ENCODE results near the gene CLEC16A. TPM values are rescaled to one million over a fixed set of nuclear protein-coding genes. Genes with fewer than 3 reads are reported as not detected.
"Not testable (repeated sequence)": the region's sequence is repeated elsewhere in the genome, so short reads cannot be mapped to it uniquely, and the experiment has no call there.

CLEC16A gene
- total RNA-seq, 1 donor from 2014 or later, result 7.8 TPM

DNA sequence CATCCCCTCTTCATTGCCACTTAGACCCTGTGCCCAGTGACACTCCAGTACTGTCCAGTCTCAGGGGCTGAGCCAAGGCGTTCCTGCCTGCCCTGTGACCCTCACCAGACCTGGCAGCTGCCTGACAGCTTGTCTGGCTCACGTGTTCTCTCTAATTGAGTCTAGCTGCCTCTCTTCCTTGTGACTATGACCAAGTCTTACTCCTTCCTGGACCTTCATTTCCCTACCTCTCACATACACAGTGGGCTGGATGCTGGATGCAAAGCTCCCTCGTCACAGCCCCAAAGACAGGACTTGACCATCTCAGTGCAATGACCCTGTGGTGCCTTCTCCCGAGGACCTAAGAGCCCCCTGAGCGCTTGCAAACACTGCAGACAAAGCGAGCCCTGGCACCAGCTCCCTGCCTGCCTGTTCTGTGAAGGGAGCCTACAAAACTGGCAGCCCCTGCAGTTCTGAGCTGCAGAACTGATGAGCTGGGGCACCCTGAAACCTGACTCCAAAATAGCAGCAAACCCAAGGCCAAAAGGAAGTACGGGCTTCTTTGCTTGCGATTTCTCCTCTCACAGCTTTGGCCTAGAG lies 3.8 kb upstream of the CLEC16A start:
- H3K4me1 ChIP-seq, result peaks cover 18% of the 10 kb centered on the region
- TF ChIP-seq EZH2 (IDR thresholded peaks at IDR 0.05), result no peak
- TF ChIP-seq EZH2phosphoT487 (IDR thresholded peaks at IDR 0.05), result no peak
- TF ChIP-seq, protein P1, sequence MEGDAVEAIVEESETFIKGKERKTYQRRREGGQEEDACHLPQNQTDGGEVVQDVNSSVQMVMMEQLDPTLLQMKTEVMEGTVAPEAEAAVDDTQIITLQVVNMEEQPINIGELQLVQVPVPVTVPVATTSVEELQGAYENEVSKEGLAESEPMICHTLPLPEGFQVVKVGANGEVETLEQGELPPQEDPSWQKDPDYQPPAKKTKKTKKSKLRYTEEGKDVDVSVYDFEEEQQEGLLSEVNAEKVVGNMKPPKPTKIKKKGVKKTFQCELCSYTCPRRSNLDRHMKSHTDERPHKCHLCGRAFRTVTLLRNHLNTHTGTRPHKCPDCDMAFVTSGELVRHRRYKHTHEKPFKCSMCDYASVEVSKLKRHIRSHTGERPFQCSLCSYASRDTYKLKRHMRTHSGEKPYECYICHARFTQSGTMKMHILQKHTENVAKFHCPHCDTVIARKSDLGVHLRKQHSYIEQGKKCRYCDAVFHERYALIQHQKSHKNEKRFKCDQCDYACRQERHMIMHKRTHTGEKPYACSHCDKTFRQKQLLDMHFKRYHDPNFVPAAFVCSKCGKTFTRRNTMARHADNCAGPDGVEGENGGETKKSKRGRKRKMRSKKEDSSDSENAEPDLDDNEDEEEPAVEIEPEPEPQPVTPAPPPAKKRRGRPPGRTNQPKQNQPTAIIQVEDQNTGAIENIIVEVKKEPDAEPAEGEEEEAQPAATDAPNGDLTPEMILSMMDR (IDR thresholded peaks at IDR 0.05), result no peak

DNA sequence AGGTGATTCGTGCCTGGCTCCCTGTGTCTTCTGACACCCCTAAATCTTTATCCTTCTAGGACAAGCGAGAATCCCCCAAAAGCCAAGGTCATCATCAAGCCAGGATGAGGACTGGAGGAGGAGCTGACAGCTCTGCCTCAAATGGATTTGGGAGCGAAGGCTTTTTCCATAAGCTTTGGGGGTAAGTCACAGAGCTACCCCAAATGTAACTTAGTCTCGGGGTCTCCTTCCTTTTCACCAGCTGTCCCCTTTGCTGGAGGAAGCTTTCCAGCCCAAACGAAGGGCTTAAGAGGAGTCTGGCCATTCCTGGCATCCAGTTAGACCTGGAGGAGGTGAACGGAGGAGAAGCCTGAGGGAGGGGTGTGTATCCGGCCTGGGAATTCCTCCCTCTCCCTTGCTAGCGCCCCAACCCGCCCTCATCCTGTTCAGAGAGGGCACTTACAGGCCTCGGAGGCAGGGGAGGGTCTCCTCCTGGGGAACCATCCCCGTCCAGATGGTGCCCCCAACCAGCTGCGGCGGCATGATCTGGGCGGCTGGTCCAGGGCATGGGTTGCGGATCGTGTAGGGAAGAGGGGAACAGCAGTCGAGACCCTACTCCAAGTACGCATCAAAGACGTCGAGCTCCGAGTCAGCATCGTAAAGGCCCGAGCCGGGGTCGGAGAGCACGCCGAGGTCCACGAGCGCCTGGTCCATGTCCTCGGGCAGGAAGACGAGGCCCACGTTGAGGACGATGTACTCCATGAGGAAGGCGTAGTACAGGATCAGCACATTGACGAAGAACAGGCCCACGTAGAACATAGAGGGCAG lies 3.0 kb upstream of the CLEC16A start:
- H3K4me3 Mint-ChIP-seq, result peak overlapping the region; percentile 95
- H3K36me3 Mint-ChIP-seq, result no peaks in the 10 kb centered on the region
- peaks cover 44% of the 10 kb centered on the region for H3K4me1 Mint-ChIP-seq
- no peaks in the 10 kb centered on the region for H3K9me3 Mint-ChIP-seq
- Histone ChIP-seq H3K27ac (no peak overlapping the region), H3K4me1 (peaks cover 25% of the 10 kb centered on the region), H3K79me2 (ENCODE audit: low read depth) (peaks cover 36% of the 10 kb centered on the region), H4K20me1 (ENCODE audit: low read depth) (peaks cover 60% of the 10 kb centered on the region), H2AFZ (replicated peaks) (no peak overlapping the region), H3K4me3 (peak overlapping the region; percentile 76), H3K36me3 (no peaks in the 10 kb centered on the region), H3K9ac (peak overlapping the region; percentile 57), H3K9me3 (ENCODE audit: low read depth) (no peaks in the 10 kb centered on the region), H3F3A (ENCODE audit: low read depth) (peaks cover 13% of the 10 kb centered on the region), H3K4me2 (peak overlapping the region; percentile 84), H3K27me3 (peaks cover 16% of the 10 kb centered on the region)
- H3K27me3 Mint-ChIP-seq (ENCODE audit: insufficient read depth, low read depth), result no peaks in the 10 kb centered on the region
- TF ChIP-seq EZH2phosphoT487 (IDR thresholded peaks at IDR 0.05), result no peak
- TF ChIP-seq, protein P1 (IDR thresholded peaks at IDR 0.05), result no peak
- no peak for TF ChIP-seq EZH2 (IDR thresholded peaks at IDR 0.05)
- DNase-seq (ENCODE audit: low spot score), result peak; percentile 40
- H3K27ac Mint-ChIP-seq, result no peak overlapping the region

More for the DNA sequence above, 3.8 kb upstream of the CLEC16A start:
- H3K9ac ChIP-seq, result no peak overlapping the region
- Mint-ChIP-seq H3K27ac (no peak overlapping the region), H3K9me3 (no peaks in the 10 kb centered on the region), H3K4me3 (peak overlapping the region; percentile 95), H3K36me3 (no peaks in the 10 kb centered on the region), H3K4me1 (peaks cover 37% of the 10 kb centered on the region), H3K27me3 (ENCODE audit: insufficient read depth, low read depth) (no peaks in the 10 kb centered on the region)
- no peak overlapping the region for H3K27ac ChIP-seq
- peaks cover 67% of the 10 kb centered on the region for H4K20me1 ChIP-seq (ENCODE audit: low read depth)
- H3K36me3 ChIP-seq, result no peaks in the 10 kb centered on the region
- H3K79me2 ChIP-seq (ENCODE audit: low read depth), result peaks cover 32% of the 10 kb centered on the region
- no peaks in the 10 kb centered on the region for H3K9me3 ChIP-seq (ENCODE audit: low read depth)
- no peak overlapping the region for H2AFZ ChIP-seq (replicated peaks)
- DNase-seq (ENCODE audit: low spot score), result no peak
- H3K4me2 ChIP-seq, result peak overlapping the region; percentile 84
- H3F3A ChIP-seq (ENCODE audit: low read depth), result peaks cover 10% of the 10 kb centered on the region
- peak overlapping the region; percentile 76 for H3K4me3 ChIP-seq
- H3K27me3 ChIP-seq, result peaks cover 16% of the 10 kb centered on the region

DNA sequence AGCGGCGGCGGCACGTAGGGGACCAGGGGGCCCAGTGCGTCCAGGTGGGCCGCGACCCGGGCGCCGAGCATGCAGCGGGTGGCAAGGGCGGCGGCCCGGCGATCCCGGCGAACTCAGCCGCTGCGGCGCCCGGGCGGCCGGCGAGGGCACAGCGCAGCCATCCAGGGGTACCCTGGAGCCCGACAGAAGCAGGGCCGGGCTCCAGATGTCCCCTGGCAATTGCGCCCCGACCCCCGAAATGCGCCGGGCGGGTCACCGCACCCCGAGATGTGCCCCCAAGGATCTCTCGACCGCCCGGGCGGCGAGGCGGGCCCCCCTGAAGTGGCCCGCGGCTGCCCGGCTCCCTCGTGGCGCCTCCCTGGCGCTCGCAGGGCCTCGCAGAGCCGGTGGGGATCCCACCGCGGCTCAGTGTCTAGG lies 2.4 kb upstream of the CLEC16A start:
- Mint-ChIP-seq H3K4me1 (peaks cover 47% of the 10 kb centered on the region), H3K4me3 (peak overlapping the region; percentile 95)
- DNase-seq (ENCODE audit: low spot score), result peak; percentile 26
- H3K4me2 ChIP-seq, result peak overlapping the region; percentile 84
- not testable (repeated sequence) for H3K27me3 Mint-ChIP-seq (ENCODE audit: insufficient read depth, low read depth); H3K36me3 Mint-ChIP-seq; H3K27ac ChIP-seq; H3K36me3 ChIP-seq; H2AFZ ChIP-seq (replicated peaks); H3K9me3 ChIP-seq (ENCODE audit: low read depth); H3K27ac Mint-ChIP-seq; H3K9me3 Mint-ChIP-seq
- H3K27me3 ChIP-seq, result peaks cover 16% of the 10 kb centered on the region
- peaks cover 53% of the 10 kb centered on the region for H4K20me1 ChIP-seq (ENCODE audit: low read depth)
- H3K4me1 ChIP-seq, result peaks cover 30% of the 10 kb centered on the region
- peak overlapping the region; percentile 22 for H3K9ac ChIP-seq
- H3K79me2 ChIP-seq (ENCODE audit: low read depth), result peaks cover 36% of the 10 kb centered on the region
- H3F3A ChIP-seq (ENCODE audit: low read depth), result peaks cover 13% of the 10 kb centered on the region
- peak overlapping the region; percentile 76 for H3K4me3 ChIP-seq
